Parathyroid adenoma (tissue), 2 donors: ENCODE measurements around the gene PFKFB2.

Experiments
- H2AFZ ChIP-seq: fragments of 300-600 bp; sonication (generic); one replicate; pipeline ENCODE4 v1.7.0; 2017; ENCODE audit warnings: antibody characterized with exemption, mild to moderate bottlenecking
- H3K27ac ChIP-seq: fragments of 300-600 bp; sonication (generic); one replicate; pipeline ENCODE4 v1.7.0; 2017
- H3K27me3 ChIP-seq: fragments of 300-600 bp; sonication (generic); one replicate; pipeline ENCODE4 v1.7.0; 2017; ENCODE audit warnings: low read length; ENCODE audit not compliant: control insufficient read depth, insufficient read depth
- H3K36me3 ChIP-seq: fragments of 300-600 bp; sonication (generic); one replicate; pipeline ENCODE4 v1.7.0; 2017; ENCODE audit warnings: low read length; ENCODE audit not compliant: control insufficient read depth, insufficient read depth
- H3K4me1 ChIP-seq: fragments of 300-600 bp; sonication (generic); one replicate; pipeline ENCODE4 v1.7.0; 2017; ENCODE audit warnings: control low read depth
- H3K4me2 ChIP-seq: fragments of 300-600 bp; sonication (generic); one replicate; pipeline ENCODE4 v1.7.0; 2017; ENCODE audit warnings: low read length
- H3K4me3 ChIP-seq: fragments of 300-600 bp; sonication (generic); one replicate; pipeline ENCODE4 v1.7.0; 2017; ENCODE audit warnings: low read depth, low read length
- H3K79me2 ChIP-seq: fragments of 300-600 bp; sonication (generic); one replicate; pipeline ENCODE4 v1.7.0; 2017; ENCODE audit warnings: control low read depth
- H3K9ac ChIP-seq: fragments of 300-600 bp; sonication (generic); one replicate; pipeline ENCODE4 v1.7.0; 2017; ENCODE audit warnings: mild to moderate bottlenecking
- H3K9me3 ChIP-seq: fragments of 300-600 bp; sonication (generic); one replicate; pipeline ENCODE4 v1.7.0; 2017; ENCODE audit warnings: low read length; ENCODE audit not compliant: control insufficient read depth
- CTCF ChIP-seq: fragments of 300-600 bp; sonication (generic); IDR thresholded peaks from one replicate; pipeline ENCODE4 v1.7.0; 2017; ENCODE audit warnings: antibody characterized with exemption, mild to moderate bottlenecking
- donor health status: primary hyperparathyroidism.

Gene PFKFB2

DNA sequence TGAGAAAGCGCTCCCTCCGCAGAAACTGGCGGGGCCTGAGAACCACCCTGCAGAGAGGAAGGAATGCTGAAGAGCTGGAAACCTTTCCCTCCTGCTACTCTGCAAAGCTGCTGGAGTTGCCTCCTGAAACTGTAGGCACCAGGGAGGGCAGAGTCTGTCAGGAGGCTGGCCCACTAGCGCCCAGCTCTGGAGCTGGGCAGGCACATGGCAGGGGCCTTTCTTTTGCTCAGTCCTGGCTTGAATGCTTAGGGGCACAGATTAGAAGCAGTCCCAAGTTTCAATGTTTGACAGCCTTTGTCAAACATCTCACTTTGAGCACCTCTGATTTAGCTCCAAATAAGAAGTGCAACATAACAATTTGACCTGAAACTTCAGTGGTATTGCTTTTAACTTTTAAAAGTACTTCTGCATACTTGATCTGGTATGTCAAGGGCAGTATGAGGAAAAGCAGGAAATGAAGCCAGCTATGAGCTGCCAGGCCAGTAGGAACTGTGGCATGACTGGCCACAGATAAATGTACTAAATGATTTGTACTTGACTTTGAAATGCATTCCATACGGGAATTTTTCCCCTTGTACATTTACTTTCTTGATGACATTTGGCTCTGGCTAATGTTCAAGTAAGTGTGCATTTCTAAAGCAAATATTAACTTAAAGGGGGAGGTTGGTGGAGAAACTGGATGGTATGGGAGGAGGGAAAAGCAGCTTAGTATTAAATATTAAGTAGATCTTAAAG is 27.8 kb upstream of the PFKFB2 start:
- no peaks in the 10 kb centered on the region for H3K9me3 ChIP-seq
- no peaks in the 10 kb centered on the region for H3K79me2 ChIP-seq
- H3K9ac ChIP-seq = no peak overlapping the region
- H3K36me3 ChIP-seq = no peaks in the 10 kb centered on the region
- no peak overlapping the region for H3K4me3 ChIP-seq
- no peak overlapping the region for H2AFZ ChIP-seq
- H3K27ac ChIP-seq = no peak overlapping the region
- TF ChIP-seq CTCF = no peak
- H3K27me3 ChIP-seq = no peaks in the 10 kb centered on the region
- no peak overlapping the region for H3K4me2 ChIP-seq
- no peaks in the 10 kb centered on the region for H3K4me1 ChIP-seq

DNA sequence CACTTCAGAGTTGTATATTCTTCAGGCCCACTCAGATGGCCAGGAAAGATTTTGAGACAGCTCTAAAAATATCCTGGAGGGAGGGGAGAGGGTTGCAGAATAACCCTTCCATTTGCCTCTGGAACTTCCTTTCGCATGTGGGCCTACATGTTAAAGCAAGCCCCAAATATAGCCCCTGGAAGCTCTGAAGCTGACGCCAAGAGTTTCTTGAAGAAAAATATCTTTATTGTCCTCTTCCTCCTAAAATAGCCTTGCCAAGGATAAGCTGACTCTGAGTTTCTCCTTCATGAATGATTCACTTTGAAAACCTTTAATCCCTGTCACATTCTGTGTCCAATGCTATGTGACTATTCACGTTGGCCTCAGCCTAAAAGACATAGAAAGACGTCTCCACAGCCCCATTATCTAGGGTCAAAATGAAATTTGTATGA is 27.0 kb upstream of the PFKFB2 start:
- Histone ChIP-seq H3K27ac (no peak overlapping the region), H3K9me3 (no peaks in the 10 kb centered on the region)

DNA sequence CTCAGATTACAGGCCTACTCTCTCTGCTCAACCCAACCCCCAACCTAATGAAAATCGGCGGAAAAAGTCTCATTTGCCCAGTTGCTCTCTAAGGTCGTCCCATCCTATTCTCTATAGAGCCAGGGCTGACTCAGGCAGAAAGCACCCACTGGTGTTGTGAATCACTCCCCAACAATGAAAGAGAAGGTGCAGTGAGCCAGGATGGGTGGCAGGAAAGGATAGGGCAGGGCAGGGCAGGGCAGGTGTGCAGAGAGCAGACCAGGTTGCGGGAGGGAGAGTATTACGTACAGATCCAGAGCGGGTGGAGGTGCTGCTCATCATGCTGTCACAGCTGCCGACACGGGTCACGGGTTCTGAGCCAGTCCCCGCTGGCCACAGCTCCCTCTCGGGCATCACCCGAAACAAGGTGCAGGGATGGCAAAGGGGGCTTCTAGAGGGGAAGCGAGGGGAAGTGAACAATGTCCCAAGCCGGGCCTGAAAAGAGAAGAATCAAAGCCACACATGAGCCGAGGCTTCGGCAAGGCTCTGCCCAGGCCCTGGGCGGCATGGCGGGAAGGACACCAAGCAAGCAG is 25.8 kb upstream of the PFKFB2 start:
- Histone ChIP-seq H3K4me3 (no peak overlapping the region), H3K79me2 (no peaks in the 10 kb centered on the region), H3K9ac (no peak overlapping the region), H3K9me3 (no peaks in the 10 kb centered on the region), H3K36me3 (no peaks in the 10 kb centered on the region), H3K27ac (no peak overlapping the region), H3K4me1 (no peaks in the 10 kb centered on the region), H3K4me2 (no peak overlapping the region), H2AFZ (no peak overlapping the region), H3K27me3 (no peaks in the 10 kb centered on the region)
- TF ChIP-seq CTCF = no peak

More for the DNA sequence above, 27.0 kb upstream of the PFKFB2 start:
- H3K4me2 ChIP-seq = no peak overlapping the region
- no peak overlapping the region for H2AFZ ChIP-seq
- H3K79me2 ChIP-seq = no peaks in the 10 kb centered on the region
- H3K9ac ChIP-seq = no peak overlapping the region
- no peak overlapping the region for H3K4me3 ChIP-seq
- no peak for TF ChIP-seq CTCF
- H3K36me3 ChIP-seq = no peaks in the 10 kb centered on the region
- no peaks in the 10 kb centered on the region for H3K27me3 ChIP-seq
- H3K4me1 ChIP-seq = no peaks in the 10 kb centered on the region

DNA sequence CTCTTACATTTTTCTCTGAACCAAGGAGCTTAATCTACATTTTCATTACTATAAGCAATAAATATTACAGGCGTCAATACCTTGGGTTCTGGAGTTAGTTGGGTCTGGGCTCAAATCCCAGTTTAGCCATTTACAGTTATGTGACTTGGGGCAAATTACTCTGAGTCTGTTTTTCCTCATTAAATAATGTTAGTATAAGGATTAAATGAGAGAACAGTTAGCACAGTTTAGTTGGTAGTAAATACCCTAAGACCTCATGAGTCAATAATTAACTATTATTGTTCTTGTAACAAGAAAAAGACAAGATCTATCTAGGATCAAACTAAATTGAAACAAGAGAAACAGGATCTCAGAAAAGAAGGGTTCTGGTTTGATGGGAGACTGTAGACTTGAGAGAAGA is 25.2 kb upstream of the PFKFB2 start:
- Histone ChIP-seq H3K9ac (no peak overlapping the region), H3K9me3 (no peaks in the 10 kb centered on the region), H2AFZ (no peak overlapping the region), H3K4me1 (no peaks in the 10 kb centered on the region), H3K27me3 (no peaks in the 10 kb centered on the region), H3K27ac (no peak overlapping the region), H3K4me3 (no peak overlapping the region), H3K79me2 (no peaks in the 10 kb centered on the region), H3K4me2 (no peak overlapping the region), H3K36me3 (no peaks in the 10 kb centered on the region)
- TF ChIP-seq CTCF = no peak
